Measurements from ENCODE around the gene CACNA1B. TPM values are rescaled to one million over a fixed set of nuclear protein-coding genes. Genes with fewer than 3 reads are reported as not detected.

The CACNA1B gene
- total RNA-seq, 1 donor from 2014 or later = under 0.01 TPM

DNA sequence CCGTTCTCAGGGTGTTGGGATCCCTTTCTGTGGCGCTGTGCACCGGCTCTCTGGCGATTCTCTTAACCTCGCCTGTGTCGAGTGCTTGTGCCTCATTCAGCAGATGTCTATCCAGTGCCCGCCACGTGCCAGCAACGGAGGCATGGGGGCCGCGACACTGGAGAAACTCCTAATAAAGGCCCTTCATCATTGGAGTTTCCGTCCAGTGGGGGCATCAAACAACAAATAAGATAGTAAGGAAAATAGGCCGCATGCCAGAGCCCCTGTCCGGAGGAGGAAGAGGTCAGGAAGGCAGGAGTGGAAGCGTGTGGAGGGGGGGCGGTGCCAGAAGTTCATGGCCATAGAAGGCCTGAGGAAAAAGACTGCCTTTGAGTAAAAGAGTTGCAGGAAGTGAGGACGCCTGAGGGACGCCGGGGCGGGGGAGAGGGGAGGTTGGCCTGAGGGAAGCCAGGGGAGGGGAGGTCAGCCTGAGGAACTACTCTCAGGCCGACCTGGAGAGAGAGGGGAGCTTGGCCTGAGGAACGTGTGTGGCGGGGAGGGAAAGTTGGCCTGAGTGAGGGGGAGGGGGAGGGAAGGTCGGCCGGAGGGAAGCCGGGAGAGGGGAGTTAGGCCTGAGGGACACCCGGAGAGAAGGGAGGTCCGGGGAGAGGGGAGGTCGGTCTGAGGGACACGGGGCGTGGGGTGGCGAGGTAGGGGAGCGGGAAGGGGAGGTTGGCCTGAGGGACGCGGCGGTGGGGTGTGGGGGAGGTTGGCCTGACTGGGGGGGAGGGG is 82.2 kb downstream of the CACNA1B start:
- no peak overlapping the region for H3K27ac ChIP-seq (ENCODE audit: low read depth, low read length)
- H3K4me3 ChIP-seq (ENCODE audit: low read length in 3 of 3) = no peak overlapping the region
- peaks cover 0 to 5% (median 0%) of the 10 kb centered on the region in 3 donors for H3K9me3 ChIP-seq (ENCODE audit: control insufficient read depth in 3 of 3, low read length in 3 of 3)
- no peaks in the 10 kb centered on the region for H3K36me3 ChIP-seq (ENCODE audit: control insufficient read depth in 3 of 3, insufficient read depth in 3 of 3, low read length in 3 of 3)
- H3K9ac ChIP-seq (ENCODE audit: low read depth in 1 of 3, low read length in 3 of 3) = no peak overlapping the region
- H3K27me3 ChIP-seq (ENCODE audit: control insufficient read depth in 3 of 3, insufficient read depth in 3 of 3, low read length in 3 of 3) = peaks cover 3 to 6% (median 4%) of the 10 kb centered on the region in 3 donors
- H3K4me1 ChIP-seq (ENCODE audit: control insufficient read depth in 3 of 3, insufficient read depth in 3 of 3, low read length in 3 of 3) = no peaks in the 10 kb centered on the region

DNA sequence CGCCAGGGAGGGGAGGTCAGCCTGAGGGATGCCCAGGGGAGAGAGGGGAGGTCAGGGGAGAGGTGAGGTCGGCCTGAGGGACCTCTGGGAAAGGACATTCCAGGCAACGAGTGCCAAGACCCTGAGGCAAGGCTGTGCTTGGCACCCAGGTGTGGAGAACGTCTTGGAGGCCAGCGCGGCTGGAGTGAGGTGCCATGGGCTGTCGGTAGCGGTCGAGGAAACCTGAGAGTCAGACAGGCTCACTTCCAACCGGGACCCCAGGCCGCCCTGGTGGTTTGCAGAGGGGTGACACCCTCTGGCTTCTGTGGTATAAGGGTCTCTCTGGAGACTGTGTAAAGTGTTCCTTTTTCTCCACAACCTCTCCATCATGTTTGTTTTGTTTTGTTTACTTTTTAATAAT is 82.9 kb downstream of the CACNA1B start:
- Histone ChIP-seq H3K27me3 (ENCODE audit: control insufficient read depth in 3 of 3, insufficient read depth in 3 of 3, low read length in 3 of 3) (peaks cover 2 to 3% (median 3%) of the 10 kb centered on the region in 3 donors), H3K4me3 (ENCODE audit: low read length in 3 of 3) (no peak overlapping the region), H3K27ac (ENCODE audit: low read depth, low read length) (no peak overlapping the region), H3K9ac (ENCODE audit: low read depth in 1 of 3, low read length in 3 of 3) (no peak overlapping the region), H3K4me1 (ENCODE audit: control insufficient read depth in 3 of 3, insufficient read depth in 3 of 3, low read length in 3 of 3) (no peaks in the 10 kb centered on the region), H3K36me3 (ENCODE audit: control insufficient read depth in 3 of 3, insufficient read depth in 3 of 3, low read length in 3 of 3) (no peaks in the 10 kb centered on the region), H3K9me3 (ENCODE audit: control insufficient read depth in 3 of 3, low read length in 3 of 3) (peaks cover 0 to 5% (median 0%) of the 10 kb centered on the region in 3 donors)

DNA sequence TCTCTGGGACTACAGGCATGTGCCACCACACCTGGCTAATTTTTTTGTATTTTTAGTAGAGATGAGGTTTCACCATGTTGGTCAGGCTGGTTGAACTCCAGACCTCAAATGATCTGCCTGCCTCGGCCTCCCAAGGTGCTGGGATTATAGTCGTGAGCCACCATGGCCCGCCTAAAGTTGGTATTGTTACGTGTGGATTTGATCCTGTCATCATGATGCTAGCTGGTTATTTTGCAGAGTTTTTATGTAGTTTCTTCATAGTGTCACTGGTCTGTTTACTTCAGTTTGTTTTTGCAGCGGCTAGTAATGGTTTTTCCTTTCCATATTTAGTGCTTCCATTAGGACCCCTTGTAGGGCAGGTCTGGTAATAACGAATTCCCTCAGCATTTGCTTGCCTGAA is 85.9 kb downstream of the CACNA1B start:
- H3K4me1 ChIP-seq (ENCODE audit: control insufficient read depth in 3 of 3, insufficient read depth in 3 of 3, low read length in 3 of 3) = no peaks in the 10 kb centered on the region
- peaks cover 0 to 12% (median 7%) of the 10 kb centered on the region in 3 donors for H3K27me3 ChIP-seq (ENCODE audit: control insufficient read depth in 3 of 3, insufficient read depth in 3 of 3, low read length in 3 of 3)
- no peak overlapping the region for H3K27ac ChIP-seq (ENCODE audit: low read depth, low read length)
- no peak overlapping the region for H3K4me3 ChIP-seq (ENCODE audit: low read length in 3 of 3)
- peaks cover 0 to 5% (median 0%) of the 10 kb centered on the region in 3 donors for H3K9me3 ChIP-seq (ENCODE audit: control insufficient read depth in 3 of 3, low read length in 3 of 3)
- H3K9ac ChIP-seq (ENCODE audit: low read depth in 1 of 3, low read length in 3 of 3) = no peak overlapping the region
- no peaks in the 10 kb centered on the region for H3K36me3 ChIP-seq (ENCODE audit: control insufficient read depth in 3 of 3, insufficient read depth in 3 of 3, low read length in 3 of 3)

DNA sequence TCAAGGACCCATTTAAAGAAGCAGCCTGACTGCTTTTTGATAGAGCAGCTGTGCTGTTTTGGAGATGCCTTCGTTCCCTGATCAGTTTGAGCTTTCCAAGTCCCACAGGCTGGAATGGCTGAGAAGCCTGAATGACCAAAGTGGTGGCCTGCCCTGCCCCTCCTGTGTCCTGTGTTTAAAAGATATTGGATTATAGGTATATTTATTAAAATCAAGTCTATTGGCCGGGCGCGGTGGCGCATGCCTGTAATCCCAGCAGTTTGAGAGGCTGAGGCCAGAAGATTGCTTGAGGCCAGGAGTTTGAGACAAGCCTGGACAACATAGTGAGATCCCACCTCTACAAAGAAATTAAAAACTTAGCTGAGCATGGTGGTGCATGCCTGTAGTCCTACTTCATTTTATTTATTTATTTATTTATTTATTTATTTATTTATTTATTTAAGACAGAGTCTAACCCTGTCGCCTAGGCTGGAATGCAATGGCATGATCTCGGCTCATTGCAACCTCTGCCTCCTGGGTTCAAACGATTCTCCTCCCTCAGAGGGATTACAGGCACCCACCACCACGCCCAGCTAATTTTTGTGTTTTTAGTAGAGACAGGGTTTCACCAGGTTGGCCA is 87.7 kb downstream of the CACNA1B start:
- peaks cover 0 to 5% (median 0%) of the 10 kb centered on the region in 3 donors for H3K9me3 ChIP-seq (ENCODE audit: control insufficient read depth in 3 of 3, low read length in 3 of 3)
- no peaks in the 10 kb centered on the region for H3K4me1 ChIP-seq (ENCODE audit: control insufficient read depth in 3 of 3, insufficient read depth in 3 of 3, low read length in 3 of 3)
- H3K4me3 ChIP-seq (ENCODE audit: low read length in 3 of 3) = no peak overlapping the region
- H3K36me3 ChIP-seq (ENCODE audit: control insufficient read depth in 3 of 3, insufficient read depth in 3 of 3, low read length in 3 of 3) = no peaks in the 10 kb centered on the region
- no peak overlapping the region for H3K9ac ChIP-seq (ENCODE audit: low read depth in 1 of 3, low read length in 3 of 3)
- H3K27me3 ChIP-seq (ENCODE audit: control insufficient read depth in 3 of 3, insufficient read depth in 3 of 3, low read length in 3 of 3) = peaks cover 0 to 20% (median 12%) of the 10 kb centered on the region in 3 donors
- no peak overlapping the region for H3K27ac ChIP-seq (ENCODE audit: low read depth, low read length)

DNA sequence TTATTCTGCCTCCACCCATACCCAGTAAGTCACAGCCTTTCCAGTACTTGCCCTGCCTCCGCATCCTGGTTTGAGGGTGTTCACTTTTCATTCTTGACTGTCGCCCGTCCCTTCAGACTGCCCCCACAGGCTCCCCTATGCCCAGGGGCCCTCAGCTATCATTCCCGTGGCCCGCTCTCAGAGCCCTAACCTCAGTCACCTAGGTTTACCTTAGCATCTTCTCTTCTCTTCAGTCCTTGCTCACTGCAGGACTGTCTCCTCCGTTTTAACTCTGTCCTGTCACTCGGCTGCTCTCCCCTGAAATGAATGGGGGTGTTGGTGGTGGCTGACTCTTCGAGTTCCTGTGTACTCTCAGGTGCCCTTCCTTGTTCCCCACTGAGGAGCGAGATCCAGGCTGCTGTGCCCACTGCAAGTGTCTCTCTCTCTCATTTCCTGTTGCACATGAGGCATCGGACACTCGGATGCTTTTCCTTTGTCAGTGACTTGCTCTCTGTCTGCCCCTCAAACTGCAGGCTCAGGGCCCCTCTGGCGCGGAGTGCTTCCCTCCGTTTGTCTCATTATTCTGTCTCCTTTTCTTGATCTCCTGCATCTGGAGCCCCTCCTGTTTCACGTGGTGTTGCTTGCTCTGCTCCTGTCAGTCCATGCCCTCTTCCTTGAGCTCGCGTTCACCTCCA is 89.8 kb downstream of the CACNA1B start:
- Histone ChIP-seq H3K9me3 (ENCODE audit: control insufficient read depth in 3 of 3, low read length in 3 of 3) (peaks cover 0 to 5% (median 0%) of the 10 kb centered on the region in 3 donors), H3K4me1 (ENCODE audit: control insufficient read depth in 3 of 3, insufficient read depth in 3 of 3, low read length in 3 of 3) (no peaks in the 10 kb centered on the region), H3K9ac (ENCODE audit: low read depth in 1 of 3, low read length in 3 of 3) (no peak overlapping the region), H3K27ac (ENCODE audit: low read depth, low read length) (no peak overlapping the region), H3K4me3 (ENCODE audit: low read length in 3 of 3) (no peak overlapping the region), H3K27me3 (ENCODE audit: control insufficient read depth in 3 of 3, insufficient read depth in 3 of 3, low read length in 3 of 3) (peaks cover 0 to 33% (median 19%) of the 10 kb centered on the region in 3 donors), H3K36me3 (ENCODE audit: control insufficient read depth in 3 of 3, insufficient read depth in 3 of 3, low read length in 3 of 3) (no peaks in the 10 kb centered on the region)

DNA sequence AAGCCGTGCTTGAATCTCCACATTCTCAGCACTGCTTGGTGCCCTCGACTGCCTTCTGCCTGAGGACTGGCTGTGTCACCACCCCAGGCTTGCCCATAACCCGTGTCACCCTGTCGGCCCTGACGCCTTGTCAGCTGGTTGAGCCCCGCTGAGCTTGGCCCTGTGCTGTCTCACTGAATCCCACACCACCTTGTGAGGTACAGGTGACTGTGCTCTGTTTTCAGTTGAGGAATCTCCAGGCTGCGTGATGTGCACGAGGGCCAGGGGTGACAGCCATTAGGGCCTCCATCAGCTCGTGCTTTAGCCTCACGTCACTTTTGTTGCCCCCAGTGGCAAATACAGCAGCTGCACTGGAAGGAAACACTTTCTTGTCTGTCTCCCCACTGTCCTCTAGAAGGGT is 90.7 kb downstream of the CACNA1B start:
- H3K4me3 ChIP-seq (ENCODE audit: low read length in 3 of 3) = no peak overlapping the region
- peaks cover 1 to 34% (median 20%) of the 10 kb centered on the region in 3 donors for H3K27me3 ChIP-seq (ENCODE audit: control insufficient read depth in 3 of 3, insufficient read depth in 3 of 3, low read length in 3 of 3)

DNA sequence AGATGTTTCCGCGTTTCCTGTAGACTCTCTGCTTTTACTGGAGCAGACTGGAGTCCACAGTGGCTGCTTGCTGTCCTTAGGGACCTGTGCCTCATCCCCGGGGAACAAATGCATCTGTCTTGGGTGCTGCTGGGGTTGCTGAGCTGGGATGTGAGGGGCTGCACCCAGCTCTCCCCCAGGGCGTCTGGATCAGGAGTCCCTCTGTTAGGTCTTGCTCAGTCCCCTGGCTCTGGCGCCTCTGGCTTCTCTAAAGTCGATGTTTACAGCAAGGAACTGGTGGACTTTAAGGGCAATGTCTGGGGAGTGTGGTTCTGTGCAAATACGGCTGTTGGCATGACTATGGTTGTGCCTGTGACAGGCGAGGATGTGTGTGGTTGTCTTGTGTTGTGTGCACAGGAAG is 91.4 kb downstream of the CACNA1B start:
- no peaks in the 10 kb centered on the region for H3K9me3 ChIP-seq (ENCODE audit: control insufficient read depth in 3 of 3, low read length in 3 of 3)
- peaks cover 5 to 34% (median 22%) of the 10 kb centered on the region in 3 donors for H3K27me3 ChIP-seq (ENCODE audit: control insufficient read depth in 3 of 3, insufficient read depth in 3 of 3, low read length in 3 of 3)
- no peaks in the 10 kb centered on the region for H3K36me3 ChIP-seq (ENCODE audit: control insufficient read depth in 3 of 3, insufficient read depth in 3 of 3, low read length in 3 of 3)
- H3K4me3 ChIP-seq (ENCODE audit: low read length in 3 of 3) = no peak overlapping the region
- H3K27ac ChIP-seq (ENCODE audit: low read depth, low read length) = no peak overlapping the region
- H3K4me1 ChIP-seq (ENCODE audit: control insufficient read depth in 3 of 3, insufficient read depth in 3 of 3, low read length in 3 of 3) = no peaks in the 10 kb centered on the region
- no peak overlapping the region for H3K9ac ChIP-seq (ENCODE audit: low read depth in 1 of 3, low read length in 3 of 3)

More for the DNA sequence above, 90.7 kb downstream of the CACNA1B start:
- Histone ChIP-seq H3K9ac (ENCODE audit: low read depth in 1 of 3, low read length in 3 of 3) (no peak overlapping the region), H3K9me3 (ENCODE audit: control insufficient read depth in 3 of 3, low read length in 3 of 3) (no peaks in the 10 kb centered on the region), H3K4me1 (ENCODE audit: control insufficient read depth in 3 of 3, insufficient read depth in 3 of 3, low read length in 3 of 3) (no peaks in the 10 kb centered on the region), H3K27ac (ENCODE audit: low read depth, low read length) (no peak overlapping the region), H3K36me3 (ENCODE audit: control insufficient read depth in 3 of 3, insufficient read depth in 3 of 3, low read length in 3 of 3) (no peaks in the 10 kb centered on the region)

DNA sequence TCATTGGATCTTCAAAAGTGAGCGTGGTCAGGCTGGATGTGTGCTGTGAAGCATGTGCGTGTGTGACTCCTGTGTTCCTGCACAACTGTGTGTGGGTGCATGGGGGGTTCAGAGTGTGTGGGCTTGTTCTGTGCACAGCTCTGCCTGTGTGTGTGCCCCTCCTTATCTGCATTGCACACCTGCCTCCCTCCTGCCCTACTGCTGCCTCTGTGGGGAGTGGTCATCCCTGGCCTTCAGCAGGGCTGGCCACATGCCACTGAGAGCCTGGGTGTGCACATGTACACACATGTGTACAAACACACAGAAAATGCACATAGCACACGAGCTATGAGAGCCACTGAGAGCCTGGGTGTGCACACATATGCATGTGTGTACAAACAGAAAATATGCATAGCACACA is 92.1 kb downstream of the CACNA1B start:
- no peaks in the 10 kb centered on the region for H3K9me3 ChIP-seq (ENCODE audit: control insufficient read depth in 3 of 3, low read length in 3 of 3)
- H3K36me3 ChIP-seq (ENCODE audit: control insufficient read depth in 3 of 3, insufficient read depth in 3 of 3, low read length in 3 of 3) = no peaks in the 10 kb centered on the region
- no peak overlapping the region for H3K4me3 ChIP-seq (ENCODE audit: low read length in 3 of 3)
- no peak overlapping the region for H3K27ac ChIP-seq (ENCODE audit: low read depth, low read length)
- H3K27me3 ChIP-seq (ENCODE audit: control insufficient read depth in 3 of 3, insufficient read depth in 3 of 3, low read length in 3 of 3) = peaks cover 5 to 31% (median 22%) of the 10 kb centered on the region in 3 donors
- no peak overlapping the region for H3K9ac ChIP-seq (ENCODE audit: low read depth in 1 of 3, low read length in 3 of 3)
- H3K4me1 ChIP-seq (ENCODE audit: control insufficient read depth in 3 of 3, insufficient read depth in 3 of 3, low read length in 3 of 3) = no peaks in the 10 kb centered on the region

DNA sequence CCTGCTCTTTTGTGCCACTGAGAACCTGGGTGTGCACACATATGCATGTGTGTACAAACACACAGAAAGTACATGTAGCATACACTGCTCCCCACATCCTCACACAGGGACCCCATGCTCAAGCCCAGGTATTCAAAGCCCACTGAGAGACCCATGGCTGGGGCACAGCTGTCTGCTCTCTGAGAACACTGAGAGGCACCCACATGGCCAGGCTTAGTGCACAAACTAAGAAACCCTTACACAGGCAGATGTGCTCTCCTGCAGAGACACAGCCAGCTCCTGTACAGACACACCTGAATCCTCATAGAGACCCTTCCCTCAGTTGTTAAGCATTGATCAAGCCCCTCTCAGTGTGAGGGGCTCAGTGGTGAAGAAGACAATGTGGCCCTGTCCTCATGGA is 92.5 kb downstream of the CACNA1B start:
- H3K36me3 ChIP-seq (ENCODE audit: control insufficient read depth in 3 of 3, insufficient read depth in 3 of 3, low read length in 3 of 3) = no peaks in the 10 kb centered on the region
- no peak overlapping the region for H3K9ac ChIP-seq (ENCODE audit: low read depth in 1 of 3, low read length in 3 of 3)
- H3K4me1 ChIP-seq (ENCODE audit: control insufficient read depth in 3 of 3, insufficient read depth in 3 of 3, low read length in 3 of 3) = no peaks in the 10 kb centered on the region
- H3K27me3 ChIP-seq (ENCODE audit: control insufficient read depth in 3 of 3, insufficient read depth in 3 of 3, low read length in 3 of 3) = peaks cover 5 to 31% (median 22%) of the 10 kb centered on the region in 3 donors
- H3K4me3 ChIP-seq (ENCODE audit: low read length in 3 of 3) = no peak overlapping the region
- no peaks in the 10 kb centered on the region for H3K9me3 ChIP-seq (ENCODE audit: control insufficient read depth in 3 of 3, low read length in 3 of 3)
- no peak overlapping the region for H3K27ac ChIP-seq (ENCODE audit: low read depth, low read length)

Data from skeletal muscle tissue (tissue), 4 donors.